ENCODE data around the gene RCBTB1. TPM values are rescaled to one million over a fixed set of nuclear protein-coding genes. Genes with fewer than 3 reads are reported as not detected.

Gene RCBTB1
- polyA plus RNA-seq, 2 of the 4 experiments (the other 2 are of a cell fraction): 11.9 to 20.7 TPM

DNA sequence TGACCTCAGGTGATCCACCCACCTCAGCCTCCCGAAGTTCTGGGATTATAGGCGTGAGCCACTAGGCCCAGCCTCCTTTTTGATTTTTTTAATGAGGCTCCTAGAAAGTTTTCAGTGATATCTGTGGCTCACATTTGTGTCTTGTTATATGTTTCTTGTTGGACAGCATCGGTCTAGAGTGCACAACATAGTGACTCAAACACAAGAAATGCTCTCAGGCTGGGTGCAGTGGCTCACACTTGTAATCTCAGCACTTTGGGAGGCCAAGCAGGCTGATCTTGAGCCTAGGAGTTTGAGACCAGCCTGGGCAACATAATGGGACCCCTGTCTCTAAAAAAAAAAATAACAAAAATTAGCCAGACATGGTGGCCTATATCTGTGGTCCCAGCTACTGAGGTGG lies 81.4 kb downstream of the RCBTB1 start (continued):
- TF ChIP-seq, protein P1, sequence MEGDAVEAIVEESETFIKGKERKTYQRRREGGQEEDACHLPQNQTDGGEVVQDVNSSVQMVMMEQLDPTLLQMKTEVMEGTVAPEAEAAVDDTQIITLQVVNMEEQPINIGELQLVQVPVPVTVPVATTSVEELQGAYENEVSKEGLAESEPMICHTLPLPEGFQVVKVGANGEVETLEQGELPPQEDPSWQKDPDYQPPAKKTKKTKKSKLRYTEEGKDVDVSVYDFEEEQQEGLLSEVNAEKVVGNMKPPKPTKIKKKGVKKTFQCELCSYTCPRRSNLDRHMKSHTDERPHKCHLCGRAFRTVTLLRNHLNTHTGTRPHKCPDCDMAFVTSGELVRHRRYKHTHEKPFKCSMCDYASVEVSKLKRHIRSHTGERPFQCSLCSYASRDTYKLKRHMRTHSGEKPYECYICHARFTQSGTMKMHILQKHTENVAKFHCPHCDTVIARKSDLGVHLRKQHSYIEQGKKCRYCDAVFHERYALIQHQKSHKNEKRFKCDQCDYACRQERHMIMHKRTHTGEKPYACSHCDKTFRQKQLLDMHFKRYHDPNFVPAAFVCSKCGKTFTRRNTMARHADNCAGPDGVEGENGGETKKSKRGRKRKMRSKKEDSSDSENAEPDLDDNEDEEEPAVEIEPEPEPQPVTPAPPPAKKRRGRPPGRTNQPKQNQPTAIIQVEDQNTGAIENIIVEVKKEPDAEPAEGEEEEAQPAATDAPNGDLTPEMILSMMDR (IDR thresholded peaks at IDR 0.05): no peak
- TF ChIP-seq CBX2 (IDR thresholded peaks at IDR 0.05; ENCODE audit: borderline replicate concordance, low read depth) (no peak), RFX5 (IDR thresholded peaks at IDR 0.05) (no peak)

- no peak for TF ChIP-seq BHLHE40 (IDR thresholded peaks at IDR 0.05; ENCODE audit: low read depth, low read length)
- TF ChIP-seq PBX3 (IDR thresholded peaks at IDR 0.05): no peak
- TF ChIP-seq NFE2L2 (conservative IDR thresholded peaks at IDR 0.05; ENCODE audit: low read length): no peak
- no peak for TF ChIP-seq HOXB13 (CRISPR knock-in tag; IDR thresholded peaks at IDR 0.05; ENCODE audit: low read depth)
- no peak for TF ChIP-seq SMC3 (IDR thresholded peaks at IDR 0.05)
- TF ChIP-seq POLR2AphosphoS2 (conservative IDR thresholded peaks at IDR 0.05; ENCODE audit: low read length): no peak
- no peak for TF ChIP-seq MAX (IDR thresholded peaks at IDR 0.05)
- TF ChIP-seq ZC3H11A (IDR thresholded peaks at IDR 0.05): no peak
- TF ChIP-seq, protein P2, sequence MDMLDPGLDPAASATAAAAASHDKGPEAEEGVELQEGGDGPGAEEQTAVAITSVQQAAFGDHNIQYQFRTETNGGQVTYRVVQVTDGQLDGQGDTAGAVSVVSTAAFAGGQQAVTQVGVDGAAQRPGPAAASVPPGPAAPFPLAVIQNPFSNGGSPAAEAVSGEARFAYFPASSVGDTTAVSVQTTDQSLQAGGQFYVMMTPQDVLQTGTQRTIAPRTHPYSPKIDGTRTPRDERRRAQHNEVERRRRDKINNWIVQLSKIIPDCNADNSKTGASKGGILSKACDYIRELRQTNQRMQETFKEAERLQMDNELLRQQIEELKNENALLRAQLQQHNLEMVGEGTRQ (IDR thresholded peaks at IDR 0.05): no peak
- TF ChIP-seq RARB (CRISPR knock-in tag; IDR thresholded peaks at IDR 0.05): no peak
- TF ChIP-seq CEBPB (IDR thresholded peaks at IDR 0.05): no peak
- H3K4me1 ChIP-seq: no peaks in the 10 kb centered on the region
- WGBS (ENCODE audit: missing lambda C conversion rate): 75% methylated on average over 9 of the region's 9 CpGs
- ChIA-PET CTCF (no interaction called here), POLR2A (no interaction called here)
- no peak overlapping the region for H3K4me2 ChIP-seq
- H3K4me3 ChIP-seq: no peak overlapping the region
- FAIRE-seq (no peak), ATAC-seq (no peak), DNase-seq (ENCODE audit: low read depth in 1 of 2, low spot score in 1 of 2) (no peak)
- no peaks in the 10 kb centered on the region for H3K9me3 ChIP-seq
- no peak overlapping the region for H3K27ac ChIP-seq
These were observed 82.4 kb downstream of the RCBTB1 start for GRCh38 chr13:49502954-49503353.

DNA sequence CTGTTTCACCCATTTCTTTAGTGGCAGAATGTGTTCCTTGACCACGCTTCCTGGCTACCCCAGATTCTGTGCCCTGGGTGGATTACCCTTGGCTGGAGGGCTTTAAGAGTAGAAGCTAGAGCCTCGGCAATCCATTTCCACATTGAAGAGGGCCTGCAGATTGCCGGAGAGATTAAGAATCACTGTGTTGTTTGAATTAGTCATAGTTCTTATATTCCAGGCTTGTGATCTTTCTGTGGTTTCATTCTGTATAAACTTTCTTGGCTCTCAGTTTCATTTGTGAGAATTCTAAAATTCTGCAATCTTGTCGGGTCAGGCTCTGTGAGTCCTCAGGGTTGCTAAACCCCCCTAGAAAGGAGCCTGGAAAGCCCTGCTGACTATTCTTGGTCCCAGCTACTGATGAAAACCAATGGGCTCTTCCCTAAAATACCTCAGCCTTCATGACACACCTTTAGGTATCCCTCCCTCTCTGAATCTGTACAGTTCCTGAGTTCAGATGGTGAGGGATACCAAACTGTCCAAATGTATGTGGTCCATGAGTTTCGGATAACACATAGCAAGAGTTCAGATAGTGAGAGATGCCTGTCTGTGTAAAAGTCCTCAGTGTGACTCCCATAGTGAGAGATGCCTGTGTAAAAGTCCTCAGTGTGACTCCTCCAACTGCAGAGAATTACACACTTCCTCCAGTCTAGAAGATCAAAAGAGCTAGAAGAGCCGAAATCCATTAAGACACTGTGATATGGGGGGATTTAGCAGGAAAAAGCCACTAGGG lies 85.3 kb downstream of the RCBTB1 start:
- POLR2A ChIA-PET: no interaction called here
- Histone ChIP-seq H3K4me3 (no peak overlapping the region), H3K27ac (no peak overlapping the region), H3K4me2 (no peak overlapping the region), H3K4me1 (no peaks in the 10 kb centered on the region), H3K9me3 (no peaks in the 10 kb centered on the region)
- no peak for TF ChIP-seq BCL3 (IDR thresholded peaks at IDR 0.05)
- TF ChIP-seq RAD21 (conservative IDR thresholded peaks at IDR 0.05 in 1 of 2, IDR thresholded peaks at IDR 0.05 in 1 of 2): no peak
- no peak for TF ChIP-seq EHF (CRISPR knock-in tag; IDR thresholded peaks at IDR 0.05)
- no peak for TF ChIP-seq HOXB13 (CRISPR knock-in tag; IDR thresholded peaks at IDR 0.05; ENCODE audit: low read depth)
- TF ChIP-seq JUNB (IDR thresholded peaks at IDR 0.05): no peak
- no peak for TF ChIP-seq POLR2A (IDR thresholded peaks at IDR 0.05; ENCODE audit: low read length)
- TF ChIP-seq, protein P2 (IDR thresholded peaks at IDR 0.05): no peak
- TF ChIP-seq PHF8 (IDR thresholded peaks at IDR 0.05; ENCODE audit: borderline replicate concordance, low read depth): no peak
- TF ChIP-seq SMC3 (IDR thresholded peaks at IDR 0.05): no peak
- TF ChIP-seq HEYL (CRISPR knock-in tag; IDR thresholded peaks at IDR 0.05): no peak
- TF ChIP-seq CBX8 (IDR thresholded peaks at IDR 0.05): no peak
- TF ChIP-seq HDAC2 (IDR thresholded peaks at IDR 0.05): no peak
- TF ChIP-seq MAZ (IDR thresholded peaks at IDR 0.05; ENCODE audit: borderline replicate concordance, low read depth, low read length): no peak
- no peak for TF ChIP-seq MYC (IDR thresholded peaks at IDR 0.05; ENCODE audit: borderline replicate concordance, low read length)
- TF ChIP-seq PBX3 (IDR thresholded peaks at IDR 0.05): no peak
- ATAC-seq: no peak
- no peak for FAIRE-seq
- WGBS (ENCODE audit: missing lambda C conversion rate): 83% methylated on average over 6 of the region's 6 CpGs
- CTCF ChIA-PET: no interaction called here
- no peak for DNase-seq (ENCODE audit: low read depth in 1 of 2, low spot score in 1 of 2)
